Loucy (cell line): ENCODE measurements around the gene KRTAP10-2.
"Not testable (repeated sequence)": the region's sequence is repeated elsewhere in the genome, so short reads cannot be mapped to it uniquely, and the experiment has no call there.

ENCODE experiments used
- H2AFZ ChIP-seq: fragments of 200-600 bp; sonication (generic); 2 replicates; pipeline ENCODE4 v1.6.0; 2016; ENCODE audit warnings: antibody characterized with exemption, mild to moderate bottlenecking, low read length, moderate library complexity
- H3F3A ChIP-seq: fragments of 200-600 bp; 2 replicates; pipeline ENCODE4 v1.6.0; 2016; ENCODE audit warnings: antibody characterized with exemption, low read depth, mild to moderate bottlenecking
- H3K27me3 ChIP-seq: fragments of 200-600 bp; sonication (generic); 2 replicates; pipeline ENCODE4 v1.6.1; 2014; ENCODE audit warnings: low read length, mild to moderate bottlenecking; ENCODE audit not compliant: insufficient read depth, poor library complexity, severe bottlenecking
- H3K36me3 ChIP-seq: fragments of 200-600 bp; sonication (generic); 2 replicates; pipeline ENCODE4 v1.6.1; 2016; ENCODE audit warnings: low read length; ENCODE audit not compliant: insufficient read depth
- H3K4me1 ChIP-seq: fragments of 200-600 bp; sonication (generic); 2 replicates; pipeline ENCODE4 v1.5.1; 2014; ENCODE audit warnings: low read length, mild to moderate bottlenecking; ENCODE audit not compliant: insufficient read depth, poor library complexity, severe bottlenecking
- H3K4me2 ChIP-seq: fragments of 200-600 bp; sonication (generic); 2 replicates; pipeline ENCODE4 v1.6.0; 2014; ENCODE audit warnings: antibody characterized with exemption, low read length, low read depth, mild to moderate bottlenecking; ENCODE audit not compliant: poor library complexity, severe bottlenecking
- H3K4me3 ChIP-seq: fragments of 200-600 bp; sonication (generic); 2 replicates; pipeline ENCODE4 v1.5.1; 2014; ENCODE audit warnings: low read length, mild to moderate bottlenecking, mixed read lengths; ENCODE audit not compliant: poor library complexity, severe bottlenecking
- H3K79me2 ChIP-seq: fragments of 200-600 bp; sonication (generic); 2 replicates; pipeline ENCODE4 v1.6.1; 2014; ENCODE audit warnings: low read length; ENCODE audit not compliant: insufficient read depth
- H3K9ac ChIP-seq: fragments of 200-600 bp; sonication (generic); 2 replicates; pipeline ENCODE4 v1.6.0; 2014; ENCODE audit warnings: mild to moderate bottlenecking, low read depth, low read length, moderate library complexity; ENCODE audit not compliant: poor library complexity, severe bottlenecking
- H3K9me2 ChIP-seq: fragments of 200-600 bp; sonication (generic); replicated peaks from 2 replicates; pipeline ENCODE4 v1.6.1; 2016; ENCODE audit warnings: low read depth, low read length, mixed read lengths
- H3K9me3 ChIP-seq: fragments of 200-600 bp; sonication (generic); 2 replicates; pipeline ENCODE4 v1.6.1; 2014; ENCODE audit warnings: mild to moderate bottlenecking, antibody characterized with exemption, low read length, low read depth; ENCODE audit not compliant: insufficient read depth
- H4K20me1 ChIP-seq: fragments of 200-600 bp; sonication (generic); 2 replicates; pipeline ENCODE4 v1.6.0; 2014; ENCODE audit warnings: antibody characterized with exemption, low read length, mild to moderate bottlenecking; ENCODE audit not compliant: insufficient read depth, poor library complexity, severe bottlenecking
- CTCF ChIP-seq: fragments of 200-600 bp; sonication (generic); conservative IDR thresholded peaks from 2 replicates; pipeline ENCODE4 v1.5.1; 2014; ENCODE audit warnings: mild to moderate bottlenecking, antibody characterized with exemption, low read length
- EZH2phosphoT487 ChIP-seq: fragments of 200-600 bp; IDR thresholded peaks from 2 replicates; pipeline ENCODE4 v1.6.1; 2018; ENCODE audit warnings: antibody characterized with exemption, mild to moderate bottlenecking, moderate library complexity, borderline replicate concordance

Gene KRTAP10-2

GRCh38 chr21:44592446-44593311 is 41.4 kb upstream of the KRTAP10-2 start, which contains the start of gene KRTAP10-6:
Gene KRTAP10-6 (minus strand): TSS chr21:44592505. CDS start chr21:44592484, 21 bp downstream.
- no peaks in the 10 kb centered on the region for H3K36me3 ChIP-seq
- no peaks in the 10 kb centered on the region for H3K79me2 ChIP-seq
- TF ChIP-seq CTCF: no peak
- no peak for TF ChIP-seq EZH2phosphoT487
- no peaks in the 10 kb centered on the region for H3K9me2 ChIP-seq
- H3K4me3 ChIP-seq: no peak within 1 kb of the TSS
- H3K27me3 ChIP-seq: no peaks in the 10 kb centered on the region
- no peak within 1 kb of the TSS for H3K4me2 ChIP-seq
- H3K9ac ChIP-seq: no peak within 1 kb of the TSS
- no peak within 1 kb of the TSS for H2AFZ ChIP-seq
- H3K4me1 ChIP-seq: no peaks in the 10 kb centered on the region
- H3K9me3 ChIP-seq: no peaks in the 10 kb centered on the region
- H3F3A ChIP-seq: no peaks in the 10 kb centered on the region
- no peaks in the 10 kb centered on the region for H4K20me1 ChIP-seq

GRCh38 chr21:44591801-44592130 is 40.5 kb upstream of the KRTAP10-2 start:
- H3F3A ChIP-seq, H3K9me3 ChIP-seq, H2AFZ ChIP-seq, H4K20me1 ChIP-seq, H3K4me3 ChIP-seq, H3K9me2 ChIP-seq, H3K4me1 ChIP-seq, H3K9ac ChIP-seq, H3K36me3 ChIP-seq, H3K27me3 ChIP-seq, H3K4me2 ChIP-seq, H3K79me2 ChIP-seq: not testable (repeated sequence)

GRCh38 chr21:44590897-44591800 is 39.8 kb upstream of the KRTAP10-2 start:
- H3K79me2 ChIP-seq, H3K4me1 ChIP-seq, H3K27me3 ChIP-seq, H3K4me2 ChIP-seq, H3K9me3 ChIP-seq, H3F3A ChIP-seq, H3K9ac ChIP-seq, H4K20me1 ChIP-seq, H2AFZ ChIP-seq, H3K4me3 ChIP-seq, H3K9me2 ChIP-seq, H3K36me3 ChIP-seq: not testable (repeated sequence)

GRCh38 chr21:44590311-44590721 is 39.0 kb upstream of the KRTAP10-2 start:
- no peak overlapping the region for H3K9ac ChIP-seq

More at GRCh38 chr21:44590311-44590721, 39.0 kb upstream of the KRTAP10-2 start:
- Histone ChIP-seq H3K36me3 (no peaks in the 10 kb centered on the region), H4K20me1 (no peaks in the 10 kb centered on the region), H3K4me2 (no peak overlapping the region), H2AFZ (no peak overlapping the region), H3K27me3 (no peaks in the 10 kb centered on the region), H3K4me1 (no peaks in the 10 kb centered on the region), H3K9me3 (no peaks in the 10 kb centered on the region), H3F3A (no peaks in the 10 kb centered on the region), H3K9me2 (no peaks in the 10 kb centered on the region), H3K79me2 (no peaks in the 10 kb centered on the region), H3K4me3 (no peak overlapping the region)
- TF ChIP-seq CTCF: no peak
- TF ChIP-seq EZH2phosphoT487: no peak
